DOHH2 (cell line): ENCODE measurements around the gene ZMYM2.

Experiments used
- CTCF ChIP-seq: fragments of 200-600 bp; sonication (generic); IDR thresholded peaks from one replicate; pipeline ENCODE4 v1.5.1; 2014; ENCODE audit warnings: antibody characterized with exemption, mild to moderate bottlenecking, low read depth, low read length; ENCODE audit not compliant: poor library complexity, severe bottlenecking
- EZH2phosphoT487 ChIP-seq: fragments of 200-600 bp; sonication (generic); IDR thresholded peaks from 2 replicates; pipeline ENCODE4 v1.6.1; 2017; ENCODE audit warnings: borderline replicate concordance, mild to moderate bottlenecking, antibody characterized with exemption, low read length, moderate library complexity, mixed read lengths

- no peak for TF ChIP-seq CTCF
- TF ChIP-seq EZH2phosphoT487, result no peak
These were observed 34.5 kb downstream of the ZMYM2 start for GRCh38 chr13:19993024-19993423.
